Mucosa of stomach (tissue), 1 donor: ENCODE measurements around the gene CCL4.

ENCODE experiments used
- H3K27me3 ChIP-seq: one replicate; pipeline ENCODE4 v1.7.0; 2013; ENCODE audit warnings: mild to moderate bottlenecking, low read length; ENCODE audit not compliant: control insufficient read depth, insufficient read depth
- H3K36me3 ChIP-seq: one replicate; pipeline ENCODE4 v1.7.0; 2013; ENCODE audit warnings: low read length; ENCODE audit not compliant: control insufficient read depth, insufficient read depth
- H3K4me1 ChIP-seq: one replicate; pipeline ENCODE4 v1.7.0; 2013; ENCODE audit warnings: mild to moderate bottlenecking, low read length; ENCODE audit not compliant: control insufficient read depth, insufficient read depth
- H3K4me3 ChIP-seq: one replicate; pipeline ENCODE4 v1.7.0; 2013; ENCODE audit warnings: low read length
- H3K9ac ChIP-seq: one replicate; pipeline ENCODE4 v1.7.0; 2013; ENCODE audit warnings: mild to moderate bottlenecking, low read length, moderate library complexity
- H3K9me3 ChIP-seq: one replicate; pipeline ENCODE4 v1.7.0; 2013; ENCODE audit warnings: mild to moderate bottlenecking, low read length, moderate library complexity; ENCODE audit not compliant: control insufficient read depth
- donor health status: Pancreatic carcinoma.

CCL4 gene

DNA sequence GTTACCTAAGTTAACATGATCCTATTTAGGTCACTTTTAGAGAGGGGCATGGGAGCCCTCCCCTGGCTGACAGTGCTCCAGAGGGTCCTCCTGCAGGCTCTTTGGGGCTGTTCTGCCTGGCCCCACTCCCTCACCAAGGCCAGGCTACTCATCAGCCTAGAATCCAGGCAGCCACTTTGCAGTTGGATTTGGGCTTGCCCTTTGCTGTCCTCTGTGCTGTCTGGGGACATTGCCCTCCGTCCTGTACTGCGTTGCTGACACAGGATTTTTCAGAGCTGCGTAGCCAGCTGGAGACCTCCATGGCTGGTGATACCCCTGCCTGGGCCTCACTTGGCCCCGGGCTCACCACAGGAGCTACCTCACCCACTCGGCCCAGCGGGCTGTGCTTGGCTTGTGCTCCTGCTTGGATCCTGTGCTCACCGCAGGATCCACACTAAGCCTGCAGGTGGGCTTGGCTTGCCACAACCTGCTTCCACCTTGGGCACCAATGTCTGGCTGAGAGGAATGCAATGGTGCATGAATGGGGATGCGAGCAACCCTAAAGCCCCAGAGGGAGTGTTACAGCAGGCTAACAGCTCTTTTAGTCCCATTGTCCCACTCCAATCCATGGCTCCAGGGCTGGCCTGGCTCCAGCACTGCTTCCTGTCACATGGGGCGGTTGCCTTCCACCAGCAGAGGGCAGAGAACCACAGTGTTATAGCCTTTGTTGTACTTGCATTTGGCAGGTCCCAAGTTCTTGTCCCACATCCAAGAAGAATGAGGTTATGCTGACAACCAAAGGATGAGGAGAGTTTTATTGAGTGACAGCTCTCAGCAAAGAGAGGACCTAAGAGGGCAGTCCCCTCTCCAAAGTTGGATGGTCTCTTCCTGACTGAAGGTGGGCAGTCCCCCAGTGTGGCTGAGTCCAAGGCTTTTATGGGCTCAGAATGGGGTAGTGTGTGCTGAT lies 21.5 kb downstream of the CCL4 start:
- Histone ChIP-seq H3K9me3 (no peaks in the 10 kb centered on the region), H3K4me3 (no peak overlapping the region), H3K4me1 (no peaks in the 10 kb centered on the region), H3K27me3 (no peaks in the 10 kb centered on the region), H3K36me3 (no peaks in the 10 kb centered on the region), H3K9ac (no peak overlapping the region)

DNA sequence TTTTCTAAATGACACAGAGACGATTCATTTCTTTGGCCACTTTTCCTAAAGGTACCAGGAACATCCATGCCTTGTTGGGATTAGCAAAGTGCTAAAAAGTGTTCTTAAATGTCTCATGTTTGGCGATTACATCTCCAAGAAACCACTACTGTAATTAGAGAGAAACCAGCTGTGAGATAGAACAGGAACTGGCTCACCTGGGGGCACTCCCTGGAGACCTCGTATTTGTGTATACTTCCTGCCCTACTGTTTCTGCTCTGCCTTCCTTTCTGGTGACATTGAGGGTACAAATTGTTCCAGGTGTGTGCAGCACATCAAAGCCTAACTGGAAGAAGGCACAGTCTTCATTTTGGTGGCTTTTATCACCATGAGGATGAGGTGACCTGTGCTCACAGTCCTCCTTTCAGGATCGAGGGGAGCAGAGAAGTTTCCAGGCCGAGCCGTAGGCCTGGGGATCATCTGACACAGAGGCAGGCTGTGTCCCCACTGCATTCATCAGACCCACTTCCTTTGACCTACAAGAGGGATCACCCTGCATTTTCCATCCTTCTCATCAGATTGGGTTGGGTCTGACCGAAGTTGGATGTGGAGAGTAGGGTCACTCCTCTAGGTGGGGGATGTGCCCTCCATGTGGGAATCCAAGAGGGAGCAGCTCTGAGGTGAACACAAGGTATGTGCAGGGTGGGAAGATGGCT lies 23.7 kb downstream of the CCL4 start:
- Histone ChIP-seq H3K9ac (no peak overlapping the region), H3K27me3 (no peaks in the 10 kb centered on the region), H3K36me3 (no peaks in the 10 kb centered on the region), H3K4me3 (no peak overlapping the region), H3K4me1 (no peaks in the 10 kb centered on the region), H3K9me3 (no peaks in the 10 kb centered on the region)

GRCh38 chr17:36127911-36128310 lies 24.3 kb downstream of the CCL4 start:
- Histone ChIP-seq H3K9me3 (no peaks in the 10 kb centered on the region), H3K36me3 (no peaks in the 10 kb centered on the region), H3K4me1 (no peaks in the 10 kb centered on the region), H3K4me3 (no peak overlapping the region), H3K27me3 (no peaks in the 10 kb centered on the region), H3K9ac (no peak overlapping the region)

GRCh38 chr17:36128411-36128978 lies 24.9 kb downstream of the CCL4 start:
- no peaks in the 10 kb centered on the region for H3K4me1 ChIP-seq
- H3K9me3 ChIP-seq, result no peaks in the 10 kb centered on the region
- no peak overlapping the region for H3K9ac ChIP-seq
- H3K36me3 ChIP-seq, result no peaks in the 10 kb centered on the region
- H3K4me3 ChIP-seq, result no peak overlapping the region
- no peaks in the 10 kb centered on the region for H3K27me3 ChIP-seq

GRCh38 chr17:36129616-36130015 lies 26.0 kb downstream of the CCL4 start:
- H3K27me3 ChIP-seq, result no peaks in the 10 kb centered on the region
- no peak overlapping the region for H3K9ac ChIP-seq
- H3K9me3 ChIP-seq, result no peaks in the 10 kb centered on the region
- H3K4me3 ChIP-seq, result no peak overlapping the region
- no peaks in the 10 kb centered on the region for H3K4me1 ChIP-seq
- H3K36me3 ChIP-seq, result no peaks in the 10 kb centered on the region

DNA sequence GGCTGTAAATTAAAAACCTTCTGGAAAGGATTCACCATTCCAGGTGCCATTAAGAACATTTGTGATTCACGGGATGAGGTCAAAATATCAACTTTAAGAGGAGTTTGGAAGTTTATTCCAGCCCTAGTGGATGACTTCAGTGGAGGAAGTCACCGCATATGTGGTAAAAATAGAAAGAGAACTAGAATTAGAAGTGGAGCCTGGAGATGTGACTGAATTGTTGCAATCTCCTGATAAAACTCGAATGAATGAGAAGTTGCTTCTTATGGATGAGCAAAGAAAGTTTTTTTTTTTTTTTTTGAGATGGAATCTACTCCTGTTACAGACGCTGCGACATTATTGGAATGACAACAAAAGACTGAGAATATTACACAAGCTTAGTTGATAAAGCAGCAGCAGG lies 26.7 kb downstream of the CCL4 start:
- Histone ChIP-seq H3K4me3 (no peak overlapping the region), H3K27me3 (no peaks in the 10 kb centered on the region), H3K36me3 (no peaks in the 10 kb centered on the region), H3K9me3 (no peaks in the 10 kb centered on the region), H3K4me1 (no peaks in the 10 kb centered on the region), H3K9ac (no peak overlapping the region)

- H3K4me3 ChIP-seq, result no peak overlapping the region
- H3K9me3 ChIP-seq, result no peaks in the 10 kb centered on the region
- H3K4me1 ChIP-seq, result no peaks in the 10 kb centered on the region
- H3K36me3 ChIP-seq, result no peaks in the 10 kb centered on the region
- H3K9ac ChIP-seq, result no peak overlapping the region
- H3K27me3 ChIP-seq, result no peaks in the 10 kb centered on the region
These were observed 27.8 kb downstream of the CCL4 start for GRCh38 chr17:36131421-36131820.

GRCh38 chr17:36131931-36132330 lies 28.3 kb downstream of the CCL4 start:
- H3K9me3 ChIP-seq, result no peaks in the 10 kb centered on the region
- H3K36me3 ChIP-seq, result no peaks in the 10 kb centered on the region
- no peak overlapping the region for H3K4me3 ChIP-seq
- no peaks in the 10 kb centered on the region for H3K27me3 ChIP-seq
- no peaks in the 10 kb centered on the region for H3K4me1 ChIP-seq
- no peak overlapping the region for H3K9ac ChIP-seq

- Histone ChIP-seq H3K4me3 (no peak overlapping the region), H3K27me3 (no peaks in the 10 kb centered on the region), H3K9me3 (no peaks in the 10 kb centered on the region), H3K4me1 (no peaks in the 10 kb centered on the region), H3K36me3 (no peaks in the 10 kb centered on the region), H3K9ac (no peak overlapping the region)
These were observed 28.8 kb downstream of the CCL4 start for GRCh38 chr17:36132421-36132831.

GRCh38 chr17:36133602-36134236 lies 30.1 kb downstream of the CCL4 start:
- Histone ChIP-seq H3K36me3 (no peaks in the 10 kb centered on the region), H3K4me3 (no peak overlapping the region), H3K27me3 (no peaks in the 10 kb centered on the region), H3K4me1 (no peaks in the 10 kb centered on the region), H3K9ac (no peak overlapping the region), H3K9me3 (no peaks in the 10 kb centered on the region)

DNA sequence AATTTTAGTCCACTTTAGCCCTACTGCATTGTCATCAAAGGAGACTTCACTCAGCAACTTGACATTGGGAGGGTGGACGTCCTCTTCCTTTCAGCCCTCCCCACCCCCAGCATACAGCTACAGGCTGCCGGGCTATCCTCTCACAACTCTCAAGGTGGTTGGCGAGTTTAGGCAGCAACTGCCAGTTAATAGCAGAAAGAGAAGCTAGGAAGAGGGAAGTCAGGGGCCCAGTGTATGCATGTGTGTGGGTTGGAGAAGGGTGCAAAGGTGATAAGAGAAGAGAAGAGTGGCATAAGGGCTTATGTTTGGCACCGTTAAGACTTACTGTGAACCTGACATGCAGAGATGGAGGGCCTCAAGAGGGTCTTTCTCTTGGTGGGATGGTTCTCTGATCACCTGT lies 31.8 kb downstream of the CCL4 start:
- H3K9me3 ChIP-seq, result no peaks in the 10 kb centered on the region
- H3K4me3 ChIP-seq, result no peak overlapping the region
- H3K9ac ChIP-seq, result no peak overlapping the region
- no peaks in the 10 kb centered on the region for H3K36me3 ChIP-seq
- H3K4me1 ChIP-seq, result no peaks in the 10 kb centered on the region
- no peaks in the 10 kb centered on the region for H3K27me3 ChIP-seq

DNA sequence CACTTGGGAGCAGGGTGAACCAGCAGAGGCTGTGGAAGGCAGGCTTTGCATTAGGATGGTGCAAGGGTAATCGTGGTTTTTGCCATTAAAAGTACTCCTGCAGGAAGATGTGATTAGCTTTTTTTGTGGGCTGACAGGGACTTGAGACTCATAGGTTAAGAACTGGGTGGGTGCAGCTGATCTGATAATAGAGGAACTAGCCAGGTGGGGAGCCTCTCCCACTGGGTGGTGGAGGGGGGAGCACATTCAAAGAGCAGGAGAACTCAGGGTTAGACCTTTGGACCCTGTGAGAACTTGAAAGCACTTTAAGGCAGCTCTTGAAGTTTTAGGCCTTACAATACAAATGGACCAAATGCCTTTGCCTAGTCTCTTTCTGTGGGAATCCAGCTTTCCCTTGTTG lies 32.4 kb downstream of the CCL4 start:
- Histone ChIP-seq H3K9me3 (no peaks in the 10 kb centered on the region), H3K27me3 (no peaks in the 10 kb centered on the region)

More for the DNA sequence above, 32.4 kb downstream of the CCL4 start:
- Histone ChIP-seq H3K4me3 (no peak overlapping the region), H3K4me1 (no peaks in the 10 kb centered on the region), H3K9ac (no peak overlapping the region), H3K36me3 (no peaks in the 10 kb centered on the region)
